ENCODE results near the gene KBTBD13.

KBTBD13 gene

DNA sequence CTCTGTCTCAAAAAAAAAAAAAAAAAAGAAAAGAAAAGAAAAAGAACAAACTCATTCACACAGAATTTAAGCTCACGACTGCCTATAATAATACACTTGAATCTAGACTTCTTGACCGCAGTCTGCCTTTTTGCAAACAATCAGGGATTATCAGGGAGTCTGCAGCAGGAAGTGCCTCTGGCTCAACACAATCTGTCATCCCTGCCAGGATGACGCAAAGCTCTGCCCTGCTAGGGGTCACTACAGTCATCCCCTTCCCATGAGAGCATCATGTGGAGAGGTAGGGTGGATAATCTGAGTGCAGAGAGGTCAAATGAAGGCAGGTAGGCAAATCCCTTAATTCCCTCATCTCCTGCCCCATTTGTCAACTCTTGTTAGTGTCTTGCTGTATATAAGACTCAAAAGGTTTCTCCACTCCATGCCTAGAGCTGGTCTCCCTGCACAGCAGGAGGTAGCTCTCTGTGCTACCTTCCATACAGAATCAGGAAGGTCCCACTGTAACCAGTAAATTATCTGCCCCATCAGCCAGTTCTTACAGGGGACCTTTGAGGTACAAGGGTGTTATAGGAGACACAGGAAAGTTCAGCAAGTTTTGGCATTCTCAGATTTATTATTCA is 34.2 kb downstream of the KBTBD13 start:
- H3F3A ChIP-seq (ENCODE audit: low read depth): no peaks in the 10 kb centered on the region
- TF ChIP-seq, protein P1, sequence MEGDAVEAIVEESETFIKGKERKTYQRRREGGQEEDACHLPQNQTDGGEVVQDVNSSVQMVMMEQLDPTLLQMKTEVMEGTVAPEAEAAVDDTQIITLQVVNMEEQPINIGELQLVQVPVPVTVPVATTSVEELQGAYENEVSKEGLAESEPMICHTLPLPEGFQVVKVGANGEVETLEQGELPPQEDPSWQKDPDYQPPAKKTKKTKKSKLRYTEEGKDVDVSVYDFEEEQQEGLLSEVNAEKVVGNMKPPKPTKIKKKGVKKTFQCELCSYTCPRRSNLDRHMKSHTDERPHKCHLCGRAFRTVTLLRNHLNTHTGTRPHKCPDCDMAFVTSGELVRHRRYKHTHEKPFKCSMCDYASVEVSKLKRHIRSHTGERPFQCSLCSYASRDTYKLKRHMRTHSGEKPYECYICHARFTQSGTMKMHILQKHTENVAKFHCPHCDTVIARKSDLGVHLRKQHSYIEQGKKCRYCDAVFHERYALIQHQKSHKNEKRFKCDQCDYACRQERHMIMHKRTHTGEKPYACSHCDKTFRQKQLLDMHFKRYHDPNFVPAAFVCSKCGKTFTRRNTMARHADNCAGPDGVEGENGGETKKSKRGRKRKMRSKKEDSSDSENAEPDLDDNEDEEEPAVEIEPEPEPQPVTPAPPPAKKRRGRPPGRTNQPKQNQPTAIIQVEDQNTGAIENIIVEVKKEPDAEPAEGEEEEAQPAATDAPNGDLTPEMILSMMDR (conservative IDR thresholded peaks at IDR 0.05; ENCODE audit: low read length): no peak
- no peak for TF ChIP-seq EZH2phosphoT487 (IDR thresholded peaks at IDR 0.05; ENCODE audit: borderline replicate concordance)
- no peaks in the 10 kb centered on the region for H3K27me3 ChIP-seq (ENCODE audit: insufficient read depth, low read length, poor library complexity, severe bottlenecking)
- H3K4me3 ChIP-seq (ENCODE audit: low read length, poor library complexity, severe bottlenecking): no peak overlapping the region
- no peaks in the 10 kb centered on the region for H3K79me2 ChIP-seq (ENCODE audit: insufficient read depth, low read length)
- no peaks in the 10 kb centered on the region for H3K9me2 ChIP-seq (replicated peaks; ENCODE audit: low read depth, low read length)
- H3K9ac ChIP-seq (ENCODE audit: low read depth, low read length, poor library complexity, severe bottlenecking): no peak overlapping the region
- H3K9me3 ChIP-seq (ENCODE audit: insufficient read depth, low read depth, low read length): no peaks in the 10 kb centered on the region
- H4K20me1 ChIP-seq (ENCODE audit: insufficient read depth, low read length, poor library complexity, severe bottlenecking): no peaks in the 10 kb centered on the region
- H3K36me3 ChIP-seq (ENCODE audit: insufficient read depth, low read length): peaks cover 28% of the 10 kb centered on the region; the same call in 1 of the 2 replicates
- no peak overlapping the region for H2AFZ ChIP-seq (ENCODE audit: low read length)
- no peaks in the 10 kb centered on the region for H3K4me1 ChIP-seq (ENCODE audit: insufficient read depth, low read length, poor library complexity, severe bottlenecking)
- no peak overlapping the region for H3K4me2 ChIP-seq (ENCODE audit: low read depth, low read length, poor library complexity, severe bottlenecking)

DNA sequence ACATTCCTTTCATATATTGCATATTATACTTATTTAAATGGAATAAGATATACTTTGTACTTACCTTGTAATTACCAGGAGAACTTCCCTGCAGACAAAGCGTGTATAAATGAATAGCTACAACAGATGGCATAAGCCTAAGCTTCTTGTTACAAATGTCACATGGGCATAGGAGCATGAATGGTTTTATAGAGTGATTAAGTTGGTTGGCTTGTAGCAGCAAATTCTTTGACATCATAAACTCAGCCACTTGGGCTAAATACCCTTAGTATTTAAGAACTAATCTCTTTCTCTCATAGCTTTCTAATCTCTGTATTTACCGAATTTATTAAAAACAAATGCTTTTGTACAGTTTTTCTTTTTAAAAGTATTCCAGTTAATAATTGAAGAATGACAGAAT is 38.5 kb downstream of the KBTBD13 start, which contains the start of gene UBAP1L:
UBAP1L (minus strand) TSS at position 115 of the 400 bp plus-strand sequence. CDS start 8,985 bp downstream, outside the sequence.
- Histone ChIP-seq H3K79me2 (ENCODE audit: insufficient read depth, low read length) (no peaks in the 10 kb centered on the region), H3K9ac (ENCODE audit: low read depth, low read length, poor library complexity, severe bottlenecking) (no peak within 1 kb of the TSS), H3F3A (ENCODE audit: low read depth) (no peaks in the 10 kb centered on the region), H3K9me3 (ENCODE audit: insufficient read depth, low read depth, low read length) (no peaks in the 10 kb centered on the region), H3K36me3 (ENCODE audit: insufficient read depth, low read length) (peaks cover 64% of the 10 kb centered on the region; the same call in 1 of the 2 replicates), H3K4me3 (ENCODE audit: low read length, poor library complexity, severe bottlenecking) (no peak within 1 kb of the TSS), H4K20me1 (ENCODE audit: insufficient read depth, low read length, poor library complexity, severe bottlenecking) (no peaks in the 10 kb centered on the region), H3K27me3 (ENCODE audit: insufficient read depth, low read length, poor library complexity, severe bottlenecking) (no peaks in the 10 kb centered on the region), H2AFZ (ENCODE audit: low read length) (no peak within 1 kb of the TSS), H3K4me1 (ENCODE audit: insufficient read depth, low read length, poor library complexity, severe bottlenecking) (no peaks in the 10 kb centered on the region), H3K4me2 (ENCODE audit: low read depth, low read length, poor library complexity, severe bottlenecking) (no peak within 1 kb of the TSS), H3K9me2 (replicated peaks; ENCODE audit: low read depth, low read length) (no peaks in the 10 kb centered on the region)
- TF ChIP-seq, protein P1 (conservative IDR thresholded peaks at IDR 0.05; ENCODE audit: low read length): no peak
- no peak for TF ChIP-seq EZH2phosphoT487 (IDR thresholded peaks at IDR 0.05; ENCODE audit: borderline replicate concordance)

DNA sequence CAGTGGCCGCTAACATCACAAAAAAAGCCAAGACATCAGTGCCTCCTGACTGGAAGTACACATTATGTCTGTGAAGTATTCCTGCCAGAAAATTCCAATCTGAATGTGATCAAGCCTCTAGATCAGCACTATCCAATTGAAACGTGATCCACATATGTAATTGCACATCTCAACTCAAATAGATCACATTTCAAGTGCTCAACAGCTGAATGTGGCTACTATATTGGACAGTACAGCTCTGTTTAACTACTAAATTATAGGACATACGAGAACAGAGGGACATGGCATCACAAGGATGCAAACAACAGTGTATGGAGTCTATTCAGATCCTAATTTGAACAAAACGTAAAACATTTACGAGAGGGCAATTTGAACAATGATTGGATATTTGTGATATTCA is 39.0 kb downstream of the KBTBD13 start:
- Histone ChIP-seq H2AFZ (ENCODE audit: low read length) (no peak overlapping the region), H3K9me2 (replicated peaks; ENCODE audit: low read depth, low read length) (no peaks in the 10 kb centered on the region), H3K4me3 (ENCODE audit: low read length, poor library complexity, severe bottlenecking) (no peak overlapping the region), H3F3A (ENCODE audit: low read depth) (no peaks in the 10 kb centered on the region), H3K9me3 (ENCODE audit: insufficient read depth, low read depth, low read length) (no peaks in the 10 kb centered on the region), H3K79me2 (ENCODE audit: insufficient read depth, low read length) (0 out of 2 replicates have a peak, but pooled peaks cover under 1% of the 10 kb centered on the region), H3K4me2 (ENCODE audit: low read depth, low read length, poor library complexity, severe bottlenecking) (no peak overlapping the region), H3K27me3 (ENCODE audit: insufficient read depth, low read length, poor library complexity, severe bottlenecking) (no peaks in the 10 kb centered on the region), H3K9ac (ENCODE audit: low read depth, low read length, poor library complexity, severe bottlenecking) (no peak overlapping the region), H3K36me3 (ENCODE audit: insufficient read depth, low read length) (peaks cover 64% of the 10 kb centered on the region; the same call in 1 of the 2 replicates), H4K20me1 (ENCODE audit: insufficient read depth, low read length, poor library complexity, severe bottlenecking) (no peaks in the 10 kb centered on the region), H3K4me1 (ENCODE audit: insufficient read depth, low read length, poor library complexity, severe bottlenecking) (no peaks in the 10 kb centered on the region)
- no peak for TF ChIP-seq EZH2phosphoT487 (IDR thresholded peaks at IDR 0.05; ENCODE audit: borderline replicate concordance)
- TF ChIP-seq, protein P1 (conservative IDR thresholded peaks at IDR 0.05; ENCODE audit: low read length): no peak
